PFSK-1 (cell line): ENCODE data around the gene FAM174C.

ENCODE experiments used
- POLR2AphosphoS5 ChIP-seq: IDR thresholded peaks from 2 replicates; pipeline ENCODE4 v1.6.1; 2012; ENCODE audit warnings: low read depth, mild to moderate bottlenecking, control low read depth, low read length, moderate library complexity
- REST ChIP-seq, 2 experiments: IDR thresholded peaks; 2 replicates each; pipeline versions ENCODE4 v1.6.1 to v1.8.0; 2011 to 2012; ENCODE audit warnings: low read depth in 2 of 2, low read length in 2 of 2, control low read depth in 1 of 2, inconsistent platforms in 1 of 2, mild to moderate bottlenecking in 1 of 2, moderate library complexity in 1 of 2; ENCODE audit not compliant: insufficient read depth in 1 of 2
- SIN3A ChIP-seq: IDR thresholded peaks from 2 replicates; pipeline ENCODE4 v1.6.1; 2012; ENCODE audit warnings: mild to moderate bottlenecking, low read length, moderate library complexity, borderline replicate concordance; ENCODE audit not compliant: insufficient read depth
- TAF1 ChIP-seq: IDR thresholded peaks from 2 replicates; pipeline ENCODE4 v1.6.1; 2012; ENCODE audit warnings: low read length, control low read depth, borderline replicate concordance; ENCODE audit not compliant: insufficient read depth

- TF ChIP-seq TAF1 (no peak), POLR2AphosphoS5 (no peak), SIN3A (no peak), REST (IDR thresholded peaks at IDR 0.05; ENCODE audit: insufficient read depth in 1 of 2, low read depth in 2 of 2, low read length in 2 of 2) (no peak)
Observed at GRCh38 chr19:1322198-1322981, 47.1 kb downstream of the FAM174C start.
